ENCODE results near the gene CHD1. TPM values are rescaled to one million over a fixed set of nuclear protein-coding genes. Genes with fewer than 3 reads are reported as not detected.

CHD1 gene
- total and polyA plus RNA-seq, 2 donors (not counting 3 experiments of a cell fraction or from before 2014, with no cell fraction given): 16.2 to 48.9 TPM

- Histone ChIP-seq H3K4me3 (replicated peaks in 1 of 3; ENCODE audit: insufficient read depth in 1 of 3, low read depth in 1 of 3, low read length in 3 of 3) (no peak overlapping the region), H3K79me2 (ENCODE audit: control insufficient read depth, insufficient read depth, low read length) (peaks cover 90% of the 10 kb centered on the region), H3K4me1 (ENCODE audit: control insufficient read depth, extremely low read depth, insufficient read depth, low read length) (peaks cover 19% of the 10 kb centered on the region), H4K20me1 (replicated peaks; ENCODE audit: control insufficient read depth, extremely low read depth, insufficient read depth, low read length) (peaks cover 11% of the 10 kb centered on the region), H2AFZ (ENCODE audit: low read depth, low read length) (no peak overlapping the region), H3K9me3 (replicated peaks; ENCODE audit: control insufficient read depth, insufficient read depth, low read length) (no peaks in the 10 kb centered on the region), H3K27ac (ENCODE audit: insufficient read depth, low read depth, low read length) (no peak overlapping the region), H3K9ac (replicated peaks; ENCODE audit: extremely low read depth, insufficient read depth, low read length) (no peak overlapping the region), H3K9me1 (replicated peaks; ENCODE audit: control insufficient read depth, extremely low read depth, insufficient read depth, low read length) (no peaks in the 10 kb centered on the region), H3K4me2 (ENCODE audit: insufficient read depth, low read length) (no peak overlapping the region), H3K36me3 (ENCODE audit: control insufficient read depth in 2 of 2, extremely low read depth in 1 of 2, insufficient read depth in 2 of 2, low read length in 2 of 2) (no peaks in the 10 kb centered on the region), H3K27me3 (ENCODE audit: control insufficient read depth in 2 of 2, insufficient read depth in 2 of 2, low read length in 2 of 2) (no peaks in the 10 kb centered on the region)
- ChIA-PET POLR2A (no interaction called here), CTCF (interaction anchor here (0.9 to 3.0 kb wide), 3 partner anchors 18 to 151 kb away, joined by 3 to 25 read pairs (median 6); no protein-coding TSS in a partner anchor)
- intact Hi-C loops (cut with micrococcal nuclease): no loop called here
- no peak for TF ChIP-seq FOS (IDR thresholded peaks at IDR 0.05; ENCODE audit: borderline replicate concordance, insufficient read depth, low read length)
- TF ChIP-seq GATA2 (IDR thresholded peaks at IDR 0.05; ENCODE audit: insufficient read depth, insufficient read length, low read depth, low read length): no peak
- no peak for TF ChIP-seq EZH2 (IDR thresholded peaks at IDR 0.05; ENCODE audit: borderline replicate concordance, low read depth, low read length, severe bottlenecking)
- TF ChIP-seq MAX (IDR thresholded peaks at IDR 0.05; ENCODE audit: insufficient read depth, insufficient read length): no peak
- no peak for TF ChIP-seq MYC (IDR thresholded peaks at IDR 0.05; ENCODE audit: low read depth, low read length)
- no peak for TF ChIP-seq JUN (IDR thresholded peaks at IDR 0.05; ENCODE audit: borderline replicate concordance, insufficient read depth, insufficient read length, low read depth)
- no peak for TF ChIP-seq POLR2AphosphoS5 (IDR thresholded peaks at IDR 0.05; ENCODE audit: insufficient read depth, low read depth, low read length)
- TF ChIP-seq CTCF (IDR thresholded peaks at IDR 0.05; ENCODE audit: extremely low read depth in 1 of 2, insufficient read depth in 1 of 2, low read depth in 1 of 2, low read length in 2 of 2): no peak
- no peak for TF ChIP-seq POLR2A (IDR thresholded peaks at IDR 0.05; ENCODE audit: low read depth, low read length)
- FAIRE-seq (no peak), DNase-seq (ENCODE audit: low read depth, low spot score) (no peak)
- BruUV-seq (replicated peaks): no TSS peak
- dilution Hi-C loops (cut with MboI; ENCODE audit: extremely low pct_ligation_motif_present, low sequenced_read_pairs): no loop called here
These were observed 19.4 kb downstream of the CHD1 start for GRCh38 chr5:98909363-98909762.

Measured in endothelial cell of umbilical vein (primary cell).